Right atrium auricular region (tissue), 2 donors: Measurements from ENCODE around the gene IRAK1BP1. TPM values are rescaled to one million over a fixed set of nuclear protein-coding genes. Genes with fewer than 3 reads are reported as not detected.
"Not testable (repeated sequence)": the region's sequence is repeated elsewhere in the genome, so short reads cannot be mapped to it uniquely, and the experiment has no call there.

Experiments used
- DNase-seq: peaks from one replicate; pipeline ENCODE4 v3.0.0-alpha.2; 2019; ENCODE audit warnings: low spot score
- H3K27ac ChIP-seq, 2 donors: fragments of 200-600 bp; sonication (generic); 1 replicate in 1 of 2; 2 replicates in 1 of 2; pipeline ENCODE4 v1.5.1; 2016 to 2019
- H3K27me3 ChIP-seq, 2 donors: fragments of 200-600 bp; sonication (generic); one replicate each; pipeline versions ENCODE4 v1.5.1 to v1.6.0; 2017 to 2019
- H3K36me3 ChIP-seq: fragments of 200-600 bp; sonication (generic); one replicate; pipeline ENCODE4 v1.5.1; 2016
- H3K4me1 ChIP-seq, 2 donors: fragments of 200-600 bp; sonication (generic); one replicate each; pipeline versions ENCODE4 v1.5.1 to v1.6.0; 2017 to 2019
- H3K4me3 ChIP-seq, 2 donors: fragments of 200-600 bp; sonication (generic); 1 replicate in 1 of 2; 2 replicates in 1 of 2; pipeline ENCODE4 v1.5.1; 2017 to 2019; ENCODE audit warnings: mild to moderate bottlenecking in 1 of 2, moderate library complexity in 1 of 2
- H3K9me3 ChIP-seq, 2 donors: fragments of 200-600 bp; sonication (generic); one replicate each; pipeline ENCODE4 v1.5.1; 2019
- CTCF ChIP-seq, 2 donors: fragments of 200-600 bp; sonication (generic); IDR thresholded peaks; one replicate each; pipeline ENCODE4 v1.5.1; 2019; ENCODE audit warnings: antibody characterized with exemption in 2 of 2
- total RNA-seq, 2 donors: library from RNA; depleted of rRNA; stranded (reverse); fragments of >200 nt; gene quantifications; one replicate each; pipeline ENCODE4 v1.1.0, GENCODE V29; 2016

Gene IRAK1BP1
- total RNA-seq, 2 donors from 2014 or later = 2.7 to 7.4 TPM

DNA sequence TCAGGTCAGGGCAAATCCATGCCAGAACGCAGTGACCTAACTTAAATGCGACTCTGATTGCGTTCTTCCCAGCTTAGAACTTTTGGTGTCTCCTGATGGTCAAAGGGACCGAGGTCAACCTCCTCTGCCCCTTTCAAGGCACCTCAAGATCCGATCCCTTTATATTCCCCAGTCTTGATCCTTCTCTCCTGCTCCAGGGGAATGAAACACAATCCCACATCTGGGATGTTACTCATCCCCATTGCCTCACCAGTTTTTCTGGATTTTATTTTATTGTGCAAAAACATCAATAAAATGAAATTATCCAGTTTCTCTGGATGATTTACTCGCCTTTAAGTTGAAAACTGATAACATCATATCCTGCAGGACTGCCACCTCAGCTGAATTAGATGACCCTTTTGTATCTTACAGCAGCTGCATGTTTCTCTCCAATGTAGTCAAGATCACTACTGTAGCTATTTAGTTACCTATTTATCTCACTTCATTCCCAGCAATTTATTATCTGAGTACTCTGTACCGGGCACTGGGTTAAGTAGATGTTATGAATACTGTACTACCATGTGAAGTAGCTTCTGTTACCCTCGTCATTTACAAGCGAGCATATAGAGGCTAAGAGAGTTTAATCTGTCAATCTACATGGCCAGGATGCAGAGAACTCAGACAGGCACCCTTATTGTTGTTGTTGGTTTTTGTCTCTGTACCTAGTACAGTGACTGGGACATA lies 44.0 kb downstream of the IRAK1BP1 start:
- no peaks in the 10 kb centered on the region for H3K9me3 ChIP-seq
- TF ChIP-seq CTCF (IDR thresholded peaks at IDR 0.05) = no peak
- no peak overlapping the region for H3K27ac ChIP-seq
- peaks cover 0 to 13% of the 10 kb centered on the region in 2 donors for H3K4me1 ChIP-seq
- no peak for DNase-seq
- no peaks in the 10 kb centered on the region for H3K27me3 ChIP-seq
- peak overlapping the region in 1 of 2 donors; percentile 60 for H3K4me3 ChIP-seq
- H3K36me3 ChIP-seq = no peaks in the 10 kb centered on the region

DNA sequence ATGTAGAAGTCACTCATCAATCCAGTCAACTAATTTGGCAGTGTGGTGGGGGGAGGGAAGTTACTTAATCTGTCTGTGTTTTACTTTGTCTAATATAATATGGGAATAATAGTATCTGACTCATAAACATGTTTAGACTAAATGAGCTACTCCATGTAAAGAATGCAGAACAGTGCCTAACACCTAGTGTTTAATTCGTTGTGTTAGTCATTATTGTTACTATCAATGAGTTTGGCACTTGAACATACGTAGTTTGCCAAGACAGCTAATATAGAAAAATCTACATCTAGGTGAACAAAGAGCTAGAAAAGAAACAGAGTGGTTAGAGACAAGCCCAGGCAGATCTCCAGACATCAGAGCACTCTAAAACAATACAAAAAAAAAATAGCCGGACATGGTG lies 49.1 kb downstream of the IRAK1BP1 start:
- no peaks in the 10 kb centered on the region for H3K27me3 ChIP-seq
- no peak for TF ChIP-seq CTCF (IDR thresholded peaks at IDR 0.05)
- H3K4me3 ChIP-seq = no peak overlapping the region
- H3K27ac ChIP-seq = no peak overlapping the region
- DNase-seq = no peak
- H3K9me3 ChIP-seq = peaks cover 0 to 24% of the 10 kb centered on the region in 2 donors
- H3K4me1 ChIP-seq = no peaks in the 10 kb centered on the region
- no peaks in the 10 kb centered on the region for H3K36me3 ChIP-seq

DNA sequence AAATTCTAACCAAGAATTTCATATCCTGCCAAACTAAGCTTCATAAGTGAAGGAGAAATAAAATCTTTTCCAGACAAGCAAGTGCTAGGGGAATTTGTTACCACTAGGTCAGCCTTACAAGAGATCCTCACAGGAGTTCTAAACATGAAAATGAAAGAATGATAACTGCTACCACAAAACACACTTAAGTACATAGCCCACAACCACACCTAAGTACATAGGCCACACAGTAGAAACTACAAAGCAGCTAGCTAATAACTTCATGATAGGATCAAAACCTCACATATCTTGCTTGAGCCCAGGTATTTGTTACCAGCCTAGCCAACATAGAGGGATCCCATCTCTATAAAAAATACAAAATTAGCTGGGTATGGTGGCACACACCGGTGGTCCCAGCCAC lies 50.4 kb downstream of the IRAK1BP1 start:
- no peak overlapping the region for H3K4me3 ChIP-seq
- DNase-seq = no peak
- no peak for TF ChIP-seq CTCF (IDR thresholded peaks at IDR 0.05)
- no peaks in the 10 kb centered on the region for H3K36me3 ChIP-seq
- H3K4me1 ChIP-seq = no peaks in the 10 kb centered on the region
- peaks cover 0 to 24% of the 10 kb centered on the region in 2 donors for H3K9me3 ChIP-seq
- no peak overlapping the region for H3K27ac ChIP-seq
- no peaks in the 10 kb centered on the region for H3K27me3 ChIP-seq

DNA sequence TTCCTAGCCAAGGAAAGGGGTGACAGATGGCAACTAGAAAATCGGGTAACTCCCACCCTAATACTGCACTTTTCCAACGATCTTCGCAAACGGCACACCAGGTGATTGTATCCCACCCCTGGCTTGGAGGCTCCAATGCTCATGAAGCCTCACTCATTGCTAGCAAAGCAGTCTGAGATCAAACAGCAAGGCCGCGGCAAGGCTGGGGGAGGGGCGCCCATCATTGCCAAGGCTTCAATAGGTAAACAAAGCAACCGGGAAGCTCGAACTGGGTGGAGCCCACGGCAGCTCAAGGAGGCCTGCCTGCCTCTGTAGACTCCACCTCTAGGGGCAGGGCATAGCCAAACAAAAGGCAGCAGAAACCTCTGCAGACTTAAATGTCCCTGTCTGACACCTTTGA lies 53.8 kb downstream of the IRAK1BP1 start:
- peaks cover 0 to 30% of the 10 kb centered on the region in 2 donors for H3K9me3 ChIP-seq
- DNase-seq, H3K36me3 ChIP-seq, H3K27me3 ChIP-seq, H3K4me3 ChIP-seq, H3K4me1 ChIP-seq, H3K27ac ChIP-seq: not testable (repeated sequence)

- no peak for TF ChIP-seq CTCF (IDR thresholded peaks at IDR 0.05)
- DNase-seq = no peak
- no peaks in the 10 kb centered on the region for H3K27me3 ChIP-seq
- H3K4me3 ChIP-seq = no peak overlapping the region
- H3K36me3 ChIP-seq = no peaks in the 10 kb centered on the region
- no peaks in the 10 kb centered on the region for H3K4me1 ChIP-seq
- no peak overlapping the region for H3K27ac ChIP-seq
- peaks cover 0 to 18% of the 10 kb centered on the region in 2 donors for H3K9me3 ChIP-seq
These were observed 58.0 kb downstream of the IRAK1BP1 start for GRCh38 chr6:78925317-78925716.

- no peak for DNase-seq
- Histone ChIP-seq H3K27me3 (no peaks in the 10 kb centered on the region), H3K36me3 (peaks cover under 1% of the 10 kb centered on the region), H3K4me3 (no peak overlapping the region), H3K27ac (no peak overlapping the region), H3K4me1 (peaks cover 0 to 7% of the 10 kb centered on the region in 2 donors), H3K9me3 (peaks cover 0 to 10% of the 10 kb centered on the region in 2 donors)
- TF ChIP-seq CTCF (IDR thresholded peaks at IDR 0.05) = no peak
These were observed 68.2 kb downstream of the IRAK1BP1 start for GRCh38 chr6:78935553-78935952.
